ENCODE data around the gene HOXA3.

The HOXA3 gene

DNA sequence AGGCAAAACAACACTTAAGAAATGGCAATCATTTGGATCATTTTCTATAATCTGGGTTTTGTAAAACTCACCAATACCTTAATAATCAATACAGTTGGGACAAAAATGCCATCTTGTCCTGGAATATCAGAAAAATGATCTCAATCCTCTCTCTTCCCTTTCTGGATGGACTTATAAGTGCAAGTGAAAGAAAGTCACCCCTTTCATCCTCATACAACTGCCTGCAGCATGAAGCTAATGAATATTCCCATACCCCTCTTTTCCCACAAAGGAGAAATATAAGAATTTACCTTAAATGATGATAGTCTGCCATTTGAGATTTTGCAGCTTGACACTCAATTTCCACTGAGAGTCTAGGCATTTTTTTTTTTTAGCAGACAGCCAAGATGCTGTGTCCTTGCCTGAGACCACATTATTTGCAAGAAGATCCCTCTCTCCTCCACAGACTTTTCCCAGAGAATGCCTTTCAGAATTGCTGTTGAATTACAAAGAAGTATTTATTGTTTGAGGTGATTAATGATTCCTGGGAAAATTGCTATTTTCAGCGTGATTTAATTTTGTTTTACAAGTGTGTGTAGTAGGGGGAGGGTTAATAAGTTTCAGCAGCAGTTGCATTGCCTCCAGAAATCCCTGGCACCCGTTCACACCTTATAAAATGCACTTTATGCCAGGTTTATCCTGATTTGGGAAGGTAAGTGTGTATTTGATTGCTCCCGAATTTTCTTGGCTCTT lies 25.6 kb downstream of the HOXA3 start:
- no peak for ATAC-seq

GRCh38 chr7:27125986-27126394 lies 26.4 kb downstream of the HOXA3 start:
- ATAC-seq, result no peak
- no peak for TF ChIP-seq PPARA (CRISPR knock-in tag; IDR thresholded peaks at IDR 0.05; ENCODE audit: borderline replicate concordance)
- TF ChIP-seq ZC3H10 (CRISPR knock-in tag; IDR thresholded peaks at IDR 0.05), result no peak
- no peak for TF ChIP-seq POU6F1 (CRISPR knock-in tag; IDR thresholded peaks at IDR 0.05; ENCODE audit: borderline replicate concordance, low read depth)
- TF ChIP-seq SNAI2 (CRISPR knock-in tag; IDR thresholded peaks at IDR 0.05), result no peak
- TF ChIP-seq ZFP3 (CRISPR knock-in tag; IDR thresholded peaks at IDR 0.05), result no peak
- TF ChIP-seq, protein P1, sequence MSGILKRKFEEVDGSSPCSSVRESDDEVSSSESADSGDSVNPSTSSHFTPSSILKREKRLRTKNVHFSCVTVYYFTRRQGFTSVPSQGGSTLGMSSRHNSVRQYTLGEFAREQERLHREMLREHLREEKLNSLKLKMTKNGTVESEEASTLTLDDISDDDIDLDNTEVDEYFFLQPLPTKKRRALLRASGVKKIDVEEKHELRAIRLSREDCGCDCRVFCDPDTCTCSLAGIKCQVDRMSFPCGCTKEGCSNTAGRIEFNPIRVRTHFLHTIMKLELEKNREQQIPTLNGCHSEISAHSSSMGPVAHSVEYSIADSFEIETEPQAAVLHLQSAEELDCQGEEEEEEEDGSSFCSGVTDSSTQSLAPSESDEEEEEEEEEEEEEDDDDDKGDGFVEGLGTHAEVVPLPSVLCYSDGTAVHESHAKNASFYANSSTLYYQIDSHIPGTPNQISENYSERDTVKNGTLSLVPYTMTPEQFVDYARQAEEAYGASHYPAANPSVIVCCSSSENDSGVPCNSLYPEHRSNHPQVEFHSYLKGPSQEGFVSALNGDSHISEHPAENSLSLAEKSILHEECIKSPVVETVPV (CRISPR knock-in tag; IDR thresholded peaks at IDR 0.05), result no peak
- TF ChIP-seq ZNF70 (CRISPR knock-in tag; IDR thresholded peaks at IDR 0.05), result no peak
- no peak for TF ChIP-seq RARB (CRISPR knock-in tag; IDR thresholded peaks at IDR 0.05)
- no peak for TF ChIP-seq BACH2 (CRISPR knock-in tag; IDR thresholded peaks at IDR 0.05; ENCODE audit: borderline replicate concordance)
- TF ChIP-seq TOX (CRISPR knock-in tag; IDR thresholded peaks at IDR 0.05; ENCODE audit: borderline replicate concordance), result no peak
- TF ChIP-seq ZNF565 (CRISPR knock-in tag; conservative IDR thresholded peaks at IDR 0.05; ENCODE audit: low read depth), result no peak
- no peak for TF ChIP-seq ESRRG (CRISPR knock-in tag; IDR thresholded peaks at IDR 0.05)
- TF ChIP-seq ARNTL (CRISPR knock-in tag; IDR thresholded peaks at IDR 0.05; ENCODE audit: borderline replicate concordance, low read depth), result no peak
- TF ChIP-seq PATZ1 (CRISPR knock-in tag; IDR thresholded peaks at IDR 0.05; ENCODE audit: borderline replicate concordance), result no peak
- no peak for TF ChIP-seq ISL1 (CRISPR knock-in tag; IDR thresholded peaks at IDR 0.05)
- TF ChIP-seq GLIS3 (CRISPR knock-in tag; IDR thresholded peaks at IDR 0.05), result no peak
- TF ChIP-seq ZNF8 (CRISPR knock-in tag; IDR thresholded peaks at IDR 0.05), result no peak

More for the DNA sequence above, 25.6 kb downstream of the HOXA3 start:
- TF ChIP-seq PATZ1 (CRISPR knock-in tag; IDR thresholded peaks at IDR 0.05; ENCODE audit: borderline replicate concordance) (no peak), ARNTL (CRISPR knock-in tag; IDR thresholded peaks at IDR 0.05; ENCODE audit: borderline replicate concordance, low read depth) (no peak), ZC3H10 (CRISPR knock-in tag; IDR thresholded peaks at IDR 0.05) (no peak)

GRCh38 chr7:27124902-27125689 lies 27.3 kb downstream of the HOXA3 start:
- ATAC-seq, result no peak
- TF ChIP-seq GLIS3 (CRISPR knock-in tag; IDR thresholded peaks at IDR 0.05), result no peak
- no peak for TF ChIP-seq ESRRG (CRISPR knock-in tag; IDR thresholded peaks at IDR 0.05)
- no peak for TF ChIP-seq ZFP3 (CRISPR knock-in tag; IDR thresholded peaks at IDR 0.05)
- no peak for TF ChIP-seq TOX (CRISPR knock-in tag; IDR thresholded peaks at IDR 0.05; ENCODE audit: borderline replicate concordance)
- no peak for TF ChIP-seq ZC3H10 (CRISPR knock-in tag; IDR thresholded peaks at IDR 0.05)

DNA sequence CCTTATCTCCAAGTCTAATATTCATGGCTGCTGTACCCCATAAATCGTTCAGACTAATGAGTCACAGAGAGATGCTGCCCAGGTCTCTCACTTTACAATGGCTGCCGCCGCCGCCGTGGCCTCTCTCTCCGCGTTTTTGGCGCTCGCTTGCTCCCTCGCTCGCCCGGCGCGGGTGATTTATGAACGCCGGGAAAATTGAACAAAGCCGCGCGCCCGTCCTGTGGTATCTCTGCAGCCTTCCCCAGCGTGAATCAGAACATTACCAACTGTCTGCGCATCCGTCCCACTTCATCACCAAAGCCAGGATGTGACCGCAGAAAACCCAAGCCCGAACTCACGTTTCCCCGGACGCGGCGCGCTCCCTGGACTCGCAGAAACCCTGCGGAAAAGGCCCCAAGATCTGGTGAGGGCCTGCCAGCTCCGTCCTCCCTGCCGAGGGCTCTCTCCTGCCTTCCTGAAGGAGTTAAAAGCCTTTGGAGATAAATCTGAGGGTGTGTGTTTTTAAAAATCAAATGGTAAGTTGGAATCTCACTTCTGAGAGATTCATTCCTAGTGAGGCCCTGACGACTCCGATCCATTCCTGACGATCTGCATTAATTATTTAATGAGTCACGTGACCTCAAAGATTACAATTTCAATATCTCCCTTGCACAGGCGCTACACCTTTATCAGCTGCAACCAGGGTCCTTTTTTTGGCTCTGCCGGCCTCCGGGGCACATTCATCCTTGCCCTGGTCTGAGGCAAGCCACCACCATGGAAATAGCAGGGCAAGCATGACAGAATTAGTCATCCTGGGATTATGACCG lies 28.1 kb downstream of the HOXA3 start:
- TF ChIP-seq ESRRG (CRISPR knock-in tag; IDR thresholded peaks at IDR 0.05) (no peak), ZNF70 (CRISPR knock-in tag; IDR thresholded peaks at IDR 0.05) (no peak), PATZ1 (CRISPR knock-in tag; IDR thresholded peaks at IDR 0.05; ENCODE audit: borderline replicate concordance) (no peak), TCF4 (CRISPR knock-in tag; IDR thresholded peaks at IDR 0.05; ENCODE audit: borderline replicate concordance) (no peak), ZFP3 (CRISPR knock-in tag; IDR thresholded peaks at IDR 0.05) (no peak)
- TF ChIP-seq, protein P2, sequence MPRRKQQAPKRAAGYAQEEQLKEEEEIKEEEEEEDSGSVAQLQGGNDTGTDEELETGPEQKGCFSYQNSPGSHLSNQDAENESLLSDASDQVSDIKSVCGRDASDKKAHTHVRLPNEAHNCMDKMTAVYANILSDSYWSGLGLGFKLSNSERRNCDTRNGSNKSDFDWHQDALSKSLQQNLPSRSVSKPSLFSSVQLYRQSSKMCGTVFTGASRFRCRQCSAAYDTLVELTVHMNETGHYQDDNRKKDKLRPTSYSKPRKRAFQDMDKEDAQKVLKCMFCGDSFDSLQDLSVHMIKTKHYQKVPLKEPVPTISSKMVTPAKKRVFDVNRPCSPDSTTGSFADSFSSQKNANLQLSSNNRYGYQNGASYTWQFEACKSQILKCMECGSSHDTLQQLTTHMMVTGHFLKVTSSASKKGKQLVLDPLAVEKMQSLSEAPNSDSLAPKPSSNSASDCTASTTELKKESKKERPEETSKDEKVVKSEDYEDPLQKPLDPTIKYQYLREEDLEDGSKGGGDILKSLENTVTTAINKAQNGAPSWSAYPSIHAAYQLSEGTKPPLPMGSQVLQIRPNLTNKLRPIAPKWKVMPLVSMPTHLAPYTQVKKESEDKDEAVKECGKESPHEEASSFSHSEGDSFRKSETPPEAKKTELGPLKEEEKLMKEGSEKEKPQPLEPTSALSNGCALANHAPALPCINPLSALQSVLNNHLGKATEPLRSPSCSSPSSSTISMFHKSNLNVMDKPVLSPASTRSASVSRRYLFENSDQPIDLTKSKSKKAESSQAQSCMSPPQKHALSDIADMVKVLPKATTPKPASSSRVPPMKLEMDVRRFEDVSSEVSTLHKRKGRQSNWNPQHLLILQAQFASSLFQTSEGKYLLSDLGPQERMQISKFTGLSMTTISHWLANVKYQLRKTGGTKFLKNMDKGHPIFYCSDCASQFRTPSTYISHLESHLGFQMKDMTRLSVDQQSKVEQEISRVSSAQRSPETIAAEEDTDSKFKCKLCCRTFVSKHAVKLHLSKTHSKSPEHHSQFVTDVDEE (CRISPR knock-in tag; IDR thresholded peaks at IDR 0.05), result no peak
- no peak; the same call in 2 of the 3 replicates for ATAC-seq
